ENCODE data around the gene SEC14L3. TPM values are rescaled to one million over a fixed set of nuclear protein-coding genes. Genes with fewer than 3 reads are reported as not detected.

Gene SEC14L3
- not detected in 2 replicates for total RNA-seq

- Mint-ChIP-seq H3K4me1 (ENCODE audit: low read depth) (peaks cover 3% of the 10 kb centered on the region), H3K9me3 (no peaks in the 10 kb centered on the region), H3K4me3 (ENCODE audit: low read depth) (no peak within 1 kb of the TSS), H3K36me3 (ENCODE audit: low read depth) (no peaks in the 10 kb centered on the region), H3K27me3 (ENCODE audit: low read depth) (peaks cover 12% of the 10 kb centered on the region), H3K27ac (no peak within 1 kb of the TSS)
- intact Hi-C loops (cut with micrococcal nuclease), result no loop called here
- no peak for DNase-seq (ENCODE audit: low spot score)
Measured at GRCh38 chr22:30471616-30472318, at the start of gene SEC14L3. SEC14L3 (minus strand) TSS chr22:30472017; CDS start chr22:30471958, 59 bp downstream.

DNA sequence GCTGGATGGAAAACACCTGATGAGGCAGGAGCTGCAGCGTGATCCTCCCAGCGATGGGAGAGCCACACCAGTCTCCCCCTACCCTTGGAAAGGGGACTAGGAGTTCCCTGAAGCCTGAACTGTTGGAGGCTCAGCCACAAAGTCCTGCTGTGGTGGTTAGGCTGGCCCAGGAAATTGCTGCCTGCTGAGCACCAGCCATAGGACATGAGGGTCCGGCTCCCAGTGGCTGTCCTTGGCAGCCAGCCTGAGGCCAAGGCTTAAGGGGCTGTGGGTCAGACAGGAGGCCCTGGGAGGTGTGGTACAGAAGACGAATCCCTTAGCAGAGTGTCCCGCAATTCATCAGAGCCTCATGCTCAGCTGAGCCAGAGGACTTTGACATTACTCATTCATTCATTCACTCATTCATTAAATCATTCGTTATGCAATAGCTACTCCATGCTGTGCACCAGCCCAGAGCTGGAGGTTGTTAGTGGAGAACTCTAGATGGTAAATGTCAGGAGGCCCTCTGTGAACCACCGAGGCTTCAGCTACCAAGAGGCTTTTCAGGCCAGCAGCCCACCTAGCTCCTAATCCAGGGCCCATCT, 48.1 kb upstream of the SEC14L3 start:
- H3K9me3 Mint-ChIP-seq, result no peaks in the 10 kb centered on the region
- H3K4me1 Mint-ChIP-seq (ENCODE audit: low read depth), result no peaks in the 10 kb centered on the region
- intact Hi-C loops (cut with micrococcal nuclease), result no loop called here
- H3K36me3 Mint-ChIP-seq (ENCODE audit: low read depth), result no peaks in the 10 kb centered on the region
- no peak overlapping the region for H3K27ac Mint-ChIP-seq
- H3K4me3 Mint-ChIP-seq (ENCODE audit: low read depth), result no peak overlapping the region
- peaks cover 4% of the 10 kb centered on the region for H3K27me3 Mint-ChIP-seq (ENCODE audit: low read depth)
- no peak for DNase-seq (ENCODE audit: low spot score)

DNA sequence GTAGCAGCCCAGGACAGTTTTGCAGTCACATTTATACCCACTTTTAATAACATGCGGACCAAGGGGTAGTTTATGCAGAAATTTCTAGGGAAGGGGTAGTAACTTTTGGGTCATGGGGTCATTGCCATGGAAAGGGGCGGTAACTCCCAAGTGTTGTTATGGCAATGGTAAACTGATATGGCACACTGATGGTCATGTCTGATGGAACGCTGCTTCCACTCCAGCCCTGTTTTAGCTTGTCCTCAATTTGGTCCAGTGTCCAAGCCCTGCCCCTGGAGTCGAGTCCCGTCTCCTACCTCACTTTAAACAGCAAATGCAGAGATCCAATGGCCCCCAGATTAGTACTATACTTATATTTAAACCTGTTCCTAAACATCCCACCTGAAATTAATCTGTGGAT, 44.9 kb upstream of the SEC14L3 start:
- intact Hi-C loops (cut with micrococcal nuclease), result no loop called here
- Mint-ChIP-seq H3K27ac (no peak overlapping the region), H3K9me3 (no peaks in the 10 kb centered on the region), H3K4me1 (ENCODE audit: low read depth) (no peaks in the 10 kb centered on the region), H3K27me3 (ENCODE audit: low read depth) (no peaks in the 10 kb centered on the region), H3K4me3 (ENCODE audit: low read depth) (no peak overlapping the region), H3K36me3 (ENCODE audit: low read depth) (no peaks in the 10 kb centered on the region)
- no peak for DNase-seq (ENCODE audit: low spot score)

- Mint-ChIP-seq H3K27me3 (ENCODE audit: low read depth) (no peaks in the 10 kb centered on the region), H3K27ac (no peak overlapping the region), H3K4me3 (ENCODE audit: low read depth) (no peak overlapping the region)
Measured at GRCh38 chr22:30516273-30516672, 44.5 kb upstream of the SEC14L3 start.

DNA sequence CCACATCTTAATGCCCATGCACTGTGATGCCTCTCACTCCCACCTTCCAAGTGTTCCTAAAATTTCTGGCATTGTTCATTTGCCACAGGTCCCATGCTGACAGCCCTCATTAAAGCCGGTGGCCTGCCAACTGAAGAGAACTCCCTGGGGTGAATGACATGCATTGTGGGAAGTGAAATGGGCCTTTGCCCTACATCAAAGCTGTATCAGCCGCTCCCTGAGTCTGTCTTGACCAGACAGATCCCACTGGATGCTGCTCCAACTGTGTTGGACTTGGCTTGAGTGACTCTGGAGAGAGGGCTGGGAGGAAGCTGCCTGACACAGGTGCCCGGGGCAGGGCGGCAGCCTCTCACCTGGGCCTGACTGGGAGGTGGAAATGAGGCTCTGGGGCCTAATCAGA, 42.4 kb upstream of the SEC14L3 start:
- no peak for DNase-seq (ENCODE audit: low spot score)
- Mint-ChIP-seq H3K27me3 (ENCODE audit: low read depth) (peaks cover 3% of the 10 kb centered on the region), H3K4me3 (ENCODE audit: low read depth) (no peak overlapping the region), H3K27ac (no peak overlapping the region), H3K4me1 (ENCODE audit: low read depth) (no peaks in the 10 kb centered on the region), H3K36me3 (ENCODE audit: low read depth) (no peaks in the 10 kb centered on the region), H3K9me3 (no peaks in the 10 kb centered on the region)
- intact Hi-C loops (cut with micrococcal nuclease), result no loop called here

More at GRCh38 chr22:30516273-30516672, 44.5 kb upstream of the SEC14L3 start:
- H3K36me3 Mint-ChIP-seq (ENCODE audit: low read depth), result no peaks in the 10 kb centered on the region
- no peaks in the 10 kb centered on the region for H3K9me3 Mint-ChIP-seq
- DNase-seq (ENCODE audit: low spot score), result no peak
- H3K4me1 Mint-ChIP-seq (ENCODE audit: low read depth), result no peaks in the 10 kb centered on the region
- intact Hi-C loops (cut with micrococcal nuclease), result no loop called here

DNA sequence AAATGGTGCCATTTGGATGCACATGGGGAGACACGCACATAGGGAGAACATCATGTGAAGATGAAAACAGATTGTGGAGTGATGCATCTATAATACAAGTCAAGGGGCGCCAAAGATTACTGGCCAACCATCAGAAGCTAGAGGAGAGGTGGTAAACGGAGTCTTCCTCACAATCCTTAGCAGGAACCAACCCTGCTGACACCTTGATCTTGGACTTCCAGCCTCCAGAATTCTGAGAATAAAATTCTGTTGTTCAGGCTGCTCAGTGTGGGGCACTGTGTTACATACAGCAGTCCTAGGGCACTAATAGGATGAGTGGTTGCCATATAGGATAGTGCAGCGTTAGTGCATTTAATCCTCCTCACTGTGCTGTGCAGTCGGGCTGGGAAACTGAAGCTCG, 41.6 kb upstream of the SEC14L3 start:
- intact Hi-C loops (cut with micrococcal nuclease), result no loop called here
- no peak overlapping the region for H3K27ac Mint-ChIP-seq
- no peak overlapping the region for H3K4me3 Mint-ChIP-seq (ENCODE audit: low read depth)
- no peak for DNase-seq (ENCODE audit: low spot score)
- no peaks in the 10 kb centered on the region for H3K36me3 Mint-ChIP-seq (ENCODE audit: low read depth)
- H3K27me3 Mint-ChIP-seq (ENCODE audit: low read depth), result peaks cover 3% of the 10 kb centered on the region
- H3K9me3 Mint-ChIP-seq, result no peaks in the 10 kb centered on the region
- H3K4me1 Mint-ChIP-seq (ENCODE audit: low read depth), result no peaks in the 10 kb centered on the region

- Mint-ChIP-seq H3K9me3 (no peaks in the 10 kb centered on the region), H3K4me1 (ENCODE audit: low read depth) (no peaks in the 10 kb centered on the region), H3K36me3 (ENCODE audit: low read depth) (no peaks in the 10 kb centered on the region), H3K4me3 (ENCODE audit: low read depth) (no peak overlapping the region), H3K27me3 (ENCODE audit: low read depth) (peaks cover 3% of the 10 kb centered on the region), H3K27ac (no peak overlapping the region)
- no peak for DNase-seq (ENCODE audit: low spot score)
- intact Hi-C loops (cut with micrococcal nuclease), result no loop called here
Measured at GRCh38 chr22:30511911-30512310, 40.1 kb upstream of the SEC14L3 start.

GRCh38 chr22:30511109-30511508, 39.3 kb upstream of the SEC14L3 start:
- DNase-seq (ENCODE audit: low spot score), result no peak
- no peak overlapping the region for H3K4me3 Mint-ChIP-seq (ENCODE audit: low read depth)
- intact Hi-C loops (cut with micrococcal nuclease), result no loop called here
- peaks cover 8% of the 10 kb centered on the region for H3K27me3 Mint-ChIP-seq (ENCODE audit: low read depth)
- H3K36me3 Mint-ChIP-seq (ENCODE audit: low read depth), result no peaks in the 10 kb centered on the region
- H3K9me3 Mint-ChIP-seq, result no peaks in the 10 kb centered on the region
- H3K27ac Mint-ChIP-seq, result no peak overlapping the region
- H3K4me1 Mint-ChIP-seq (ENCODE audit: low read depth), result no peaks in the 10 kb centered on the region

DNA sequence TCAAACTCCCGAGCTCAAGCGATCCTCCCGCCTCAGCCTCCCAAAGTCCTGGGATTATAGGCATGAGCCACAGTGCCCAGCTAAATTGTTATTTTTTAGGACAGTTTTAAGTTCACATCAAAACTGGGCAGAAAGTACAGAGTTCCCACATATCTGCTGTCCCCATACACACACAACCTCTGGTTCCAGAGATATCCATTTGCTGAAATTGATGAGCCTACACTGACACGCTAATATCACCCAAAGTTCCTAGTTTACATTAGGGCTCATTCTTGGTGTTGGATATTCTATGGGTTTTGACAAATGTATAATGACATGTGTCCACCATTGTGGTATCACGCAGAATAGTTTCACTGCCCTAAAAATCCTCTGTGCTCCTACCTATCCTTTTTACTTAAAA, 36.4 kb upstream of the SEC14L3 start:
- Mint-ChIP-seq H3K27me3 (ENCODE audit: low read depth) (peaks cover 20% of the 10 kb centered on the region), H3K36me3 (ENCODE audit: low read depth) (no peaks in the 10 kb centered on the region), H3K27ac (no peak overlapping the region), H3K4me1 (ENCODE audit: low read depth) (no peaks in the 10 kb centered on the region), H3K9me3 (no peaks in the 10 kb centered on the region), H3K4me3 (ENCODE audit: low read depth) (no peak overlapping the region)
- intact Hi-C loops (cut with micrococcal nuclease), result no loop called here
- no peak for DNase-seq (ENCODE audit: low spot score)

DNA sequence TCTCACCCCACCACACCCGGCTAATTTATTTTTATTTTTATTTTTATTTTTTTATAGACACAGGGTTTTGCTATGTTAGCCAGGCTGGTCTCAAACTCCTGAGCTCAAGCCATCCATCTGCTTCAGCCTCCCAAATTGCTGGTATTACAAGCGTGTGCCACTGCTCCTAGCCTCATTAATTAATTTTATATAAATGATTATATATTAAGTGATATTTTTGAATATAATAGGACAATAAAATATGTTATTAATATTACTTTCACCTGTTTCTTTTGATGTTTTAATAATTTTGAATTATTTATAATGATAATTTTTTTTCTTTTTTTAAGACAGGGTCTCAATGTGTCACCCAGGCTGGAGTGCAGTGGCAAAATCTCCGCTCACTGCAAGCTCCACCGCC, 35.9 kb upstream of the SEC14L3 start:
- Mint-ChIP-seq H3K36me3 (ENCODE audit: low read depth) (no peaks in the 10 kb centered on the region), H3K4me1 (ENCODE audit: low read depth) (no peaks in the 10 kb centered on the region), H3K4me3 (ENCODE audit: low read depth) (no peak overlapping the region), H3K27ac (no peak overlapping the region), H3K9me3 (no peaks in the 10 kb centered on the region), H3K27me3 (ENCODE audit: low read depth) (peaks cover 20% of the 10 kb centered on the region)
- DNase-seq (ENCODE audit: low spot score), result no peak
- intact Hi-C loops (cut with micrococcal nuclease), result no loop called here

DNA sequence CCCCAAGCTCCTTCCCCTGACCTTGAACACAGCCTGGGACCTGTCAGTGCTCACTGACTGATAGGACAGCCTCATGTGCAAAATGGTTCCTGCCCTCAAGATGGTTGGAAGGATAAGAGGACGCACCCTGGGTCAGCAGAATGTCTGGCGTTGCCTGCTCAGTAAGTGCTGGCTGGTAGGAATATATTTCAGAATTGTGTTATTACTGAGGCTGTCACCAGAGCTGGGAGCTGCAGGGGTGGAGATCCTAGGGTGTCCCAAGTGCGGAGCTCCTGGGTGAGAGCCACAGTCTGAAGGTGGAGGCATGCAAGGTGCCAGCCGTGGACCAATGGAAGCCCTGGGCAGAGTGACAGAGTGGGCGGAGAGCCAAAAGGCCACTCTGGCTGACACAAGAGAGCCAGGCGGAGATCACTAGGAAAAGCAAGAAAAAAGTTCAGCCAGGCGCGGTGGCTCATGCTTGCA, 34.7 kb upstream of the SEC14L3 start:
- no peaks in the 10 kb centered on the region for H3K4me1 Mint-ChIP-seq (ENCODE audit: low read depth)
- no peaks in the 10 kb centered on the region for H3K36me3 Mint-ChIP-seq (ENCODE audit: low read depth)
- no peaks in the 10 kb centered on the region for H3K9me3 Mint-ChIP-seq
- peaks cover 20% of the 10 kb centered on the region for H3K27me3 Mint-ChIP-seq (ENCODE audit: low read depth)
- no peak overlapping the region for H3K4me3 Mint-ChIP-seq (ENCODE audit: low read depth)
- intact Hi-C loops (cut with micrococcal nuclease), result no loop called here
- no peak for DNase-seq (ENCODE audit: low spot score)
- no peak overlapping the region for H3K27ac Mint-ChIP-seq

DNA sequence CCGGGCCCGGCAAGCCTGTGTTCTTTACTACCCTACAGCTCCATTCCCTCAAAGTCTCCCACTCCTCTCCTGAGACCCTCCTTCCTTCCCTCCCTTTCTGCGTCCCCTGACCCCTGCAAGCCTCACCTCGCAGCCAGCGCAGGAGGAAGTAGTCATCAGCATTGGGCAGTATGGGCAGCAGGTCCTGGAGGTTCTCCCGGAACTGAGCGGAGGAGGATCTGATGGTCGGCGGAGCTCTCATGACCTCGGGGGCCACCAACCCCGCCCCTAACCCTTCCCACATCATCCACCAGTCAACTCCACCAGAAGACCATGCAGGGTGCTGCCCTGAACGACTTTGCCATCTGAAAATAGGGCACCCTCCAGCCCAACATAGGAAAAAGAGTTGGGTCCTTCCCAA, 31.7 kb upstream of the SEC14L3 start:
- no peaks in the 10 kb centered on the region for H3K36me3 Mint-ChIP-seq (ENCODE audit: low read depth)
- H3K27ac Mint-ChIP-seq, result no peak overlapping the region
- intact Hi-C loops (cut with micrococcal nuclease), result no loop called here
- H3K9me3 Mint-ChIP-seq, result no peaks in the 10 kb centered on the region
- no peaks in the 10 kb centered on the region for H3K4me1 Mint-ChIP-seq (ENCODE audit: low read depth)
- H3K4me3 Mint-ChIP-seq (ENCODE audit: low read depth), result no peak overlapping the region
- H3K27me3 Mint-ChIP-seq (ENCODE audit: low read depth), result peaks cover 18% of the 10 kb centered on the region
- no peak for DNase-seq (ENCODE audit: low spot score)

GRCh38 chr22:30502911-30503310, 31.1 kb upstream of the SEC14L3 start:
- intact Hi-C loops (cut with micrococcal nuclease), result no loop called here
- no peak overlapping the region for H3K4me3 Mint-ChIP-seq (ENCODE audit: low read depth)
- no peaks in the 10 kb centered on the region for H3K36me3 Mint-ChIP-seq (ENCODE audit: low read depth)
- H3K4me1 Mint-ChIP-seq (ENCODE audit: low read depth), result no peaks in the 10 kb centered on the region
- peaks cover 22% of the 10 kb centered on the region for H3K27me3 Mint-ChIP-seq (ENCODE audit: low read depth)
- DNase-seq (ENCODE audit: low spot score), result no peak
- no peak overlapping the region for H3K27ac Mint-ChIP-seq
- H3K9me3 Mint-ChIP-seq, result no peaks in the 10 kb centered on the region

All from activated T-helper 2 cell treated with anti-CD3 and anti-CD28 coated beads, Interferon-gamma antibody, Interleukin-2, Interleukin-4, amounts not matched to agents 10 μg/mL and 5 μg/mL and 100 μg/mL, durations not matched to agents 14 hours and 24 hours and 36 hours (primary cell).